Erythroblast (primary cell): Measurements from ENCODE around the gene ANKRD31.

Source experiments
- GATA1 ChIP-seq: IDR thresholded peaks from 2 replicates; pipeline ENCODE4 v1.6.1; 2011; ENCODE audit warnings: low read depth, mild to moderate bottlenecking, control low read depth, low read length, moderate library complexity
- POLR2A ChIP-seq: IDR thresholded peaks from 2 replicates; pipeline ENCODE4 v1.6.1; 2011; ENCODE audit warnings: mild to moderate bottlenecking, low read length

- TF ChIP-seq POLR2A, result no peak
- no peak for TF ChIP-seq GATA1
Observed at GRCh38 chr5:75168026-75168735, 68.5 kb downstream of the ANKRD31 start.
